Retinal pigment epithelial cell (primary cell): ENCODE measurements around the gene SPHK2.
A peak's percentile ranks its signal among the peaks of the same experiment; 100 is the strongest.

Experiments
- DNase-seq: peaks from one replicate; pipeline ENCODE4 v3.0.0-alpha.2; 2010; ENCODE audit warnings: low read depth
- H3K4me3 ChIP-seq: 2 replicates; pipeline ENCODE4 v1.5.1; 2011; ENCODE audit warnings: mild to moderate bottlenecking, low read length, control low read depth, moderate library complexity
- CTCF ChIP-seq: conservative IDR thresholded peaks from 2 replicates; pipeline ENCODE4 v1.5.1; 2011; ENCODE audit warnings: low read depth, low read length, control low read depth, inconsistent platforms

Gene SPHK2

GRCh38 chr19:48635263-48635965, 16.1 kb downstream of the SPHK2 start:
- TF ChIP-seq CTCF, result no peak

GRCh38 chr19:48635966-48636858, 16.9 kb downstream of the SPHK2 start:
- no peak for TF ChIP-seq CTCF
- no peak for DNase-seq
- H3K4me3 ChIP-seq, result peak overlapping the region; percentile 83

More at GRCh38 chr19:48635263-48635965, 16.1 kb downstream of the SPHK2 start:
- peak overlapping the region; percentile 83 for H3K4me3 ChIP-seq
- no peak for DNase-seq

- TF ChIP-seq CTCF, result peak; percentile 31
- no peak for DNase-seq
- H3K4me3 ChIP-seq, result peak within 1 kb of the TSS; percentile 83
These were observed 17.6 kb downstream of the SPHK2 start, which contains the start of gene DBP for GRCh38 chr19:48636859-48637448. DBP (minus strand) TSS chr19:48637379; CDS start chr19:48636994, 385 bp downstream.

GRCh38 chr19:48637449-48637947, 18.2 kb downstream of the SPHK2 start:
- H3K4me3 ChIP-seq, result peak overlapping the region; percentile 83
- no peak for TF ChIP-seq CTCF
- DNase-seq, result peak; percentile 99

DNA sequence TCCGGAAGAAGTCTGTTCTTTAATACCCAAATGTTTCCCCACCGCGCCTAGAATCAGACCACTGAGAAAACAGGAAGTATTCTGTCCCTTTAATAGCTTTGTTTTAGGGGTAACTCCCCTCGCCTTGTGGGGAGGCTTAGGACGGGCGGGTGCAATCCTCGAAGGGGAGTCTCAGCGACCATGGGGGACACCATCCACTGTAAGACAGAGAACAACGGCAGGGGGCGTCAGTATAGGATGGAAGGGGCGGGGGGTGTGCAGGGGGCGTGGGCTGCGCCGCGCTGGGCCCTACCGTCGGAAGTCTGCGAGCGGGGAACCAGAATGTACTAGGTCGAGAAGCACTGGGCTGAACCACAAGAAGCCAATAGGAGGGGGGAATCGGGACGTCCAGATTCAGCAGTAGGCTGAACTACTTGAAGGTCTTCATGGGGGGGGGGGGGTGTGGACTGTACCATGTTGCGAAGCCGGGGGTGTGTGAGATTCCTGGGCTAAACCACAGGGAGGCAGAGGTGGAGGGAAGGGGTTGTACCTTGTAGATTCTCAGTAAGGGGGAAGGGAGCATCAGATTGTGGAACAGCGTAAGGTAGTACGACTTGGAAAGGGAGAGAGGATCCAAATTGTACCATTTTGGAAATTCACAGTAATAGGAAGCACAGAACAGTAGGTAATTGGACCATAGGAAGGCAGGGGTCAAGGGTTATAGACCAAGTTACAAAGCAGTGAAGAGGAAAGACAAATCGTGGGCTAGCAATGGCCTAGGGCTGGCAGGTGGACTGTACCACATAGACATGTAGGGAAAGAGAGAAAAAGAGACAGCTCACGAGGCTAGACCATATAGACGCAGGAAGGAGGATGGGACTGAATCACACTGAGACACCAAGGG, 18.9 kb downstream of the SPHK2 start:
- H3K4me3 ChIP-seq, result peak overlapping the region; percentile 57
- DNase-seq, result peak; percentile 92
- peak; percentile 26 for TF ChIP-seq CTCF

DNA sequence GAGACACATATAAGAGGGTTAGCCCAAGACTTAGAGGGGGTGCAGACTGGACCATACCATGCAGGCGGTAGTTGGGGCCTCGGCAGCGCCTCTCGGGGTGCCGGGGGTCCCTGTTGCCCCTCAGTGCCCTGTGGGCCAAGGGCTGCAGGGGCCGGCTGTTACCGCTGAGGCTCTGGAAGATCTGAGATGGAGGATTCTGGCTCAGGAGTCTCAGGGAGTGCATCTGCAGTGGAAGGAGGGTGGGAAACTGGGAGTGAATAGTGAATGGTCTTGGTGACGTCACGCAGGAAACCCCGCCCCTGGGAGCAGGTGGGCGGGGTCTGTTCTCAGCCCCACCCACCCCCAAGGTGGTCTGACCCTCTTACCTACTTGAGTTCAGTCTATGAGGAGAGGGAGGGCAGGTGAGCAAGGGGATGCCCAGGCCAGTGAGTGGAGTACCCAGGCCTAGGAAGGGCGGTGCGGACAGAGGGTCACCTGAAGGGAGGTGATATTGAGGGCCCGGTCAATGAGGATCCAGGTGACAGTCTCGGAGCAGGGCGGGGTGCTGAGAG, 19.6 kb downstream of the SPHK2 start:
- H3K4me3 ChIP-seq, result no peak overlapping the region
- no peak for TF ChIP-seq CTCF
- DNase-seq, result no peak
